K562 (cell line): ENCODE results near the gene ACTL6A. TPM values are rescaled to one million over a fixed set of nuclear protein-coding genes. Genes with fewer than 3 reads are reported as not detected.

ENCODE experiments used
- CEBPG ChIP-seq, 3 experiments: fragments of 200-800 bp in 1 of 3; sonication (Bioruptor generic) in 1 of 3; sonication (generic) in 1 of 3; formaldehyde crosslinking in 1 of 3; IDR thresholded peaks in 2 of 3; conservative IDR thresholded peaks in 1 of 3; 2 replicates each; pipeline versions ENCODE4 v1.6.1 to v1.8.0; 2016 to 2022; ENCODE audit warnings: missing compliant biosample characterization in 2 of 3, missing genetic modification characterization in 2 of 3, mild to moderate bottlenecking in 1 of 3, missing genetic modification reagents in 1 of 3
- JUN ChIP-seq, 2 experiments: sonication (generic) in 1 of 2; formaldehyde crosslinking in 1 of 2; IDR thresholded peaks; 2 replicates each; pipeline versions ENCODE4 v1.6.1 to v1.8.0; 2012 to 2022; ENCODE audit warnings: borderline replicate concordance in 2 of 2, mild to moderate bottlenecking in 2 of 2, improper control_type of control experiment in 1 of 2, low read depth in 1 of 2, low read length in 1 of 2, missing genetic modification reagents in 1 of 2
- KLF6 ChIP-seq: fragments of 250-450 bp; sonication (Bioruptor Pico); IDR thresholded peaks from 2 replicates; pipeline ENCODE4 v1.4.0; 2020; ENCODE audit warnings: mild to moderate bottlenecking, moderate library complexity, borderline replicate concordance
- MBD2 ChIP-seq: sonication (generic); IDR thresholded peaks from 2 replicates; pipeline ENCODE4 v1.6.1; 2016; ENCODE audit warnings: low read depth, borderline replicate concordance
- NR1H2 ChIP-seq: sonication (generic); formaldehyde crosslinking; IDR thresholded peaks from 2 replicates; pipeline ENCODE4 v1.4.0; 2020; ENCODE audit warnings: mild to moderate bottlenecking, missing genetic modification reagents
- PHF21A ChIP-seq: fragments of 450-650 bp; IDR thresholded peaks from 2 replicates; pipeline ENCODE4 v1.6.1; 2017; ENCODE audit warnings: low read depth, borderline replicate concordance
- RAD21 ChIP-seq, 2 experiments: fragments of 250-450 bp in 1 of 2; fragments of 450-650 bp in 1 of 2; sonication (Bioruptor Pico) in 1 of 2; formaldehyde crosslinking in 1 of 2; IDR thresholded peaks in 1 of 2; conservative IDR thresholded peaks in 1 of 2; 2 replicates each; pipeline versions ENCODE4 v1.4.0 to v1.8.0; 2020 to 2022; ENCODE audit warnings: mild to moderate bottlenecking in 2 of 2, moderate library complexity in 1 of 2
- TAF9B ChIP-seq: fragments of 450-650 bp; IDR thresholded peaks from 2 replicates; pipeline ENCODE4 v1.6.1; 2018; ENCODE audit warnings: mild to moderate bottlenecking; ENCODE audit not compliant: partially characterized antibody
- TEAD4 ChIP-seq, 2 experiments: sonication (generic) in 1 of 2; formaldehyde crosslinking in 1 of 2; IDR thresholded peaks; 2 replicates each; pipeline versions ENCODE4 v1.6.1 to v1.8.0; 2012 to 2022; ENCODE audit warnings: borderline replicate concordance in 1 of 2, inconsistent platforms in 1 of 2, low read length in 1 of 2, mild to moderate bottlenecking in 1 of 2, missing genetic modification reagents in 1 of 2
- ZNF134 ChIP-seq: fragments of 250-450 bp; sonication (Bioruptor Pico); conservative IDR thresholded peaks from 2 replicates; pipeline ENCODE4 v1.4.0; 2020
- ZNF239 ChIP-seq: fragments of 250-450 bp; sonication (Bioruptor Pico); IDR thresholded peaks from 2 replicates; pipeline ENCODE4 v1.4.0; 2020; ENCODE audit warnings: mild to moderate bottlenecking
- ZNF561 ChIP-seq: fragments of 450-650 bp; formaldehyde crosslinking; conservative IDR thresholded peaks from 2 replicates; pipeline ENCODE4 v1.4.0; 2020; ENCODE audit warnings: mild to moderate bottlenecking, moderate library complexity
- polyA plus RNA-seq, 8 experiments: library from polyadenylated mRNA; depleted of rRNA in 4 of 8; stranded (reverse) in 5 of 8; unstranded in 3 of 8; fragments of >200 nt; fragmentation: Nextera tagmentation in 2 of 8; fragmentation: Illumina TruSeq in 1 of 8; extraction: Ambion mirVana in 2 of 8; extraction: Trizol in 1 of 8; gene quantifications; 2 replicates each; pipeline versions ENCODE4 v1.2.1 to v1.2.3, GENCODE V29; 2011 to 2014; ENCODE audit warnings: inconsistent platforms in 1 of 8, missing spikeins in 1 of 8
- total RNA-seq, 7 experiments: library from RNA; depleted of rRNA in 6 of 7; stranded (reverse); fragments of >200 nt in 6 of 7; fragmentation: Illumina TruSeq in 2 of 7; extraction: Trizol in 2 of 7; gene quantifications; 2 replicates each; pipeline versions ENCODE4 v1.2.1 to v1.2.3, GENCODE V29; 2011 to 2021; ENCODE audit warnings: low replicate concordance in 1 of 7
- TF ChIP-seq, protein P1 (sequence below): fragments of 150-350 bp; IDR thresholded peaks from 2 replicates; pipeline ENCODE4 v1.6.1; 2014; ENCODE audit warnings: low read depth, mild to moderate bottlenecking, low read length, borderline replicate concordance
- TF ChIP-seq, protein P2 (sequence below): fragments of 200-800 bp; sonication (Bioruptor generic); IDR thresholded peaks from 2 replicates; pipeline ENCODE4 v1.6.1; 2016; ENCODE audit warnings: missing genetic modification characterization, missing compliant biosample characterization
- TF ChIP-seq, protein P3 (sequence below): fragments of 450-650 bp; IDR thresholded peaks from 2 replicates; pipeline ENCODE4 v1.6.1; 2016; ENCODE audit warnings: antibody characterized with exemption

ACTL6A gene
- total and polyA plus RNA-seq, 9 of the 15 experiments (the other 6 are each of a cell fraction or from before 2014, with no cell fraction given), result 107 to 243 (median 157) TPM

DNA sequence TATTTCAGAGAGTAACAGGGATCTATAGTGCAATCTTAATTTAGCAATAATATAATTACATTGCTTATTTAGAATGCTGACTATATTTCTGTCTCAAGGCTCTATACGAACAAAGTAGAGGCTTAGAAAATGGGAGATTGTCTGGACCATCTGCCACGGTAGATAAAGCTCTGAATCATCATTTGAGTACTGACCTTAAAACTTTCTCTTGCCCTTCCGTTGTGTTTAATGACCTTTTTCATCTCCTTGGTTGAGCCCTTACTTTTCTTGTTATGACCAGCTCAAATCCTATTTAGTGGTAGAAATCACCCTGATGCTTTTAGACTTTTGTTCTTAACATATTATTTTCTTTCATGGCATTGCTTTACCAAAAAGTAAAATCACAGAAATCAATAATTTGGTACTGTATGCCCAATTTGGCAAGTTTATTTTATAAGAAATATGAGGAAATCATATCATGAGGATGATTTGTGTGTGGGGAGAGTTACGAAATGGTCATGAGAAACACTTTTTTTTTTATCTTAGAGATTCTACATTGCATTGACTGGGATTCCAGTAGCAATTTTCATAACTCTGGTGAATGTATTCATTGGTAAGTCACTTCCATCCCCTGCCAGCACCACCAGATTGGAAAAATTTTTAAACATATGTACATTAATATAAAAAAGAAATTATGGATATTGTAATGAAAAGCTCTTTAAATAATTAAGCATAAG lies 52.9 kb downstream of the ACTL6A start (continued):
- TF ChIP-seq, protein P1, sequence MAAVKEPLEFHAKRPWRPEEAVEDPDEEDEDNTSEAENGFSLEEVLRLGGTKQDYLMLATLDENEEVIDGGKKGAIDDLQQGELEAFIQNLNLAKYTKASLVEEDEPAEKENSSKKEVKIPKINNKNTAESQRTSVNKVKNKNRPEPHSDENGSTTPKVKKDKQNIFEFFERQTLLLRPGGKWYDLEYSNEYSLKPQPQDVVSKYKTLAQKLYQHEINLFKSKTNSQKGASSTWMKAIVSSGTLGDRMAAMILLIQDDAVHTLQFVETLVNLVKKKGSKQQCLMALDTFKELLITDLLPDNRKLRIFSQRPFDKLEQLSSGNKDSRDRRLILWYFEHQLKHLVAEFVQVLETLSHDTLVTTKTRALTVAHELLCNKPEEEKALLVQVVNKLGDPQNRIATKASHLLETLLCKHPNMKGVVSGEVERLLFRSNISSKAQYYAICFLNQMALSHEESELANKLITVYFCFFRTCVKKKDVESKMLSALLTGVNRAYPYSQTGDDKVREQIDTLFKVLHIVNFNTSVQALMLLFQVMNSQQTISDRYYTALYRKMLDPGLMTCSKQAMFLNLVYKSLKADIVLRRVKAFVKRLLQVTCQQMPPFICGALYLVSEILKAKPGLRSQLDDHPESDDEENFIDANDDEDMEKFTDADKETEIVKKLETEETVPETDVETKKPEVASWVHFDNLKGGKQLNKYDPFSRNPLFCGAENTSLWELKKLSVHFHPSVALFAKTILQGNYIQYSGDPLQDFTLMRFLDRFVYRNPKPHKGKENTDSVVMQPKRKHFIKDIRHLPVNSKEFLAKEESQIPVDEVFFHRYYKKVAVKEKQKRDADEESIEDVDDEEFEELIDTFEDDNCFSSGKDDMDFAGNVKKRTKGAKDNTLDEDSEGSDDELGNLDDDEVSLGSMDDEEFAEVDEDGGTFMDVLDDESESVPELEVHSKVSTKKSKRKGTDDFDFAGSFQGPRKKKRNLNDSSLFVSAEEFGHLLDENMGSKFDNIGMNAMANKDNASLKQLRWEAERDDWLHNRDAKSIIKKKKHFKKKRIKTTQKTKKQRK, result no peak
- TF ChIP-seq RAD21 (CRISPR knock-in tag; conservative IDR thresholded peaks at IDR 0.05 in 1 of 2, IDR thresholded peaks at IDR 0.05 in 1 of 2) (no peak), TAF9B (no peak), KLF6 (CRISPR knock-in tag) (no peak), JUN (IDR thresholded peaks at IDR 0.05; ENCODE audit: borderline replicate concordance, low read depth, low read length) (peak; percentile 86), JUN (CRISPR knock-in tag; IDR thresholded peaks at IDR 0.05; ENCODE audit: borderline replicate concordance) (no peak), CEBPG (CRISPR knock-in tag; IDR thresholded peaks at IDR 0.05) (no peak), CEBPG (tag; conservative IDR thresholded peaks at IDR 0.05 in 1 of 2, IDR thresholded peaks at IDR 0.05 in 1 of 2) (peak in 1 of 2 experiments; percentile 17; a peak in 1 of 4 replicates), TEAD4 (IDR thresholded peaks at IDR 0.05; ENCODE audit: low read length) (peak; percentile 92), TEAD4 (CRISPR knock-in tag; IDR thresholded peaks at IDR 0.05; ENCODE audit: borderline replicate concordance) (no peak), ZNF239 (no peak), ZNF561 (CRISPR knock-in tag) (no peak), NR1H2 (CRISPR knock-in tag) (no peak), ZNF134 (no peak), MBD2 (peak; percentile 53; the same call in 1 of the 2 replicates), PHF21A (no peak)
- TF ChIP-seq, protein P2, sequence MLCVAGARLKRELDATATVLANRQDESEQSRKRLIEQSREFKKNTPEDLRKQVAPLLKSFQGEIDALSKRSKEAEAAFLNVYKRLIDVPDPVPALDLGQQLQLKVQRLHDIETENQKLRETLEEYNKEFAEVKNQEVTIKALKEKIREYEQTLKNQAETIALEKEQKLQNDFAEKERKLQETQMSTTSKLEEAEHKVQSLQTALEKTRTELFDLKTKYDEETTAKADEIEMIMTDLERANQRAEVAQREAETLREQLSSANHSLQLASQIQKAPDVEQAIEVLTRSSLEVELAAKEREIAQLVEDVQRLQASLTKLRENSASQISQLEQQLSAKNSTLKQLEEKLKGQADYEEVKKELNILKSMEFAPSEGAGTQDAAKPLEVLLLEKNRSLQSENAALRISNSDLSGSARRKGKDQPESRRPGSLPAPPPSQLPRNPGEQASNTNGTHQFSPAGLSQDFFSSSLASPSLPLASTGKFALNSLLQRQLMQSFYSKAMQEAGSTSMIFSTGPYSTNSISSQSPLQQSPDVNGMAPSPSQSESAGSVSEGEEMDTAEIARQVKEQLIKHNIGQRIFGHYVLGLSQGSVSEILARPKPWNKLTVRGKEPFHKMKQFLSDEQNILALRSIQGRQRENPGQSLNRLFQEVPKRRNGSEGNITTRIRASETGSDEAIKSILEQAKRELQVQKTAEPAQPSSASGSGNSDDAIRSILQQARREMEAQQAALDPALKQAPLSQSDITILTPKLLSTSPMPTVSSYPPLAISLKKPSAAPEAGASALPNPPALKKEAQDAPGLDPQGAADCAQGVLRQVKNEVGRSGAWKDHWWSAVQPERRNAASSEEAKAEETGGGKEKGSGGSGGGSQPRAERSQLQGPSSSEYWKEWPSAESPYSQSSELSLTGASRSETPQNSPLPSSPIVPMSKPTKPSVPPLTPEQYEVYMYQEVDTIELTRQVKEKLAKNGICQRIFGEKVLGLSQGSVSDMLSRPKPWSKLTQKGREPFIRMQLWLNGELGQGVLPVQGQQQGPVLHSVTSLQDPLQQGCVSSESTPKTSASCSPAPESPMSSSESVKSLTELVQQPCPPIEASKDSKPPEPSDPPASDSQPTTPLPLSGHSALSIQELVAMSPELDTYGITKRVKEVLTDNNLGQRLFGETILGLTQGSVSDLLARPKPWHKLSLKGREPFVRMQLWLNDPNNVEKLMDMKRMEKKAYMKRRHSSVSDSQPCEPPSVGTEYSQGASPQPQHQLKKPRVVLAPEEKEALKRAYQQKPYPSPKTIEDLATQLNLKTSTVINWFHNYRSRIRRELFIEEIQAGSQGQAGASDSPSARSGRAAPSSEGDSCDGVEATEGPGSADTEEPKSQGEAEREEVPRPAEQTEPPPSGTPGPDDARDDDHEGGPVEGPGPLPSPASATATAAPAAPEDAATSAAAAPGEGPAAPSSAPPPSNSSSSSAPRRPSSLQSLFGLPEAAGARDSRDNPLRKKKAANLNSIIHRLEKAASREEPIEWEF, result no peak
- TF ChIP-seq, protein P3, sequence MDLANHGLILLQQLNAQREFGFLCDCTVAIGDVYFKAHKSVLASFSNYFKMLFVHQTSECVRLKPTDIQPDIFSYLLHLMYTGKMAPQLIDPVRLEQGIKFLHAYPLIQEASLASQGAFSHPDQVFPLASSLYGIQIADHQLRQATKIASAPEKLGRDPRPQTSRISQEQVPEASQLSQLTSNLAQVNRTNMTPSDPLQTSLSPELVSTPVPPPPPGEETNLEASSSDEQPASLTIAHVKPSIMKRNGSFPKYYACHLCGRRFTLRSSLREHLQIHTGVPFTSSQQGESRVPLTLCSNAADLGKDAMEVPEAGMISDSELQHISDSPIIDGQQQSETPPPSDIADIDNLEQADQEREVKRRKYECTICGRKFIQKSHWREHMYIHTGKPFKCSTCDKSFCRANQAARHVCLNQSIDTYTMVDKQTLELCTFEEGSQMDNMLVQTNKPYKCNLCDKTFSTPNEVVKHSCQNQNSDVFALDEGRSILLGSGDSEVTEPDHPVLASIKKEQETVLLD, result no peak
